ENCODE results near the gene PSMB9. TPM values are rescaled to one million over a fixed set of nuclear protein-coding genes. Genes with fewer than 3 reads are reported as not detected.

Gene PSMB9
- total RNA-seq, 3 donors from 2014 or later (not counting 1 experiment from before 2014, with no cell fraction given) = 112 to 190 (median 182) TPM

GRCh38 chr6:32903952-32904351 lies 50.0 kb downstream of the PSMB9 start:
- H3K27me3 ChIP-seq (ENCODE audit: control insufficient read depth, insufficient read depth, low read length) = no peaks in the 10 kb centered on the region
- no peak for TF ChIP-seq CTCF (IDR thresholded peaks at IDR 0.05)
- no peaks in the 10 kb centered on the region for H3K4me1 Mint-ChIP-seq

GRCh38 chr6:32905078-32905477 lies 51.1 kb downstream of the PSMB9 start:
- H3K4me1 Mint-ChIP-seq = no peaks in the 10 kb centered on the region
- H3K36me3 ChIP-seq (ENCODE audit: control insufficient read depth, insufficient read depth, low read length) = peaks cover 6% of the 10 kb centered on the region
- H3K27ac Mint-ChIP-seq = no peak overlapping the region
- H3K27me3 ChIP-seq (ENCODE audit: control insufficient read depth, insufficient read depth, low read length) = no peaks in the 10 kb centered on the region
- H3K9me3 Mint-ChIP-seq = no peaks in the 10 kb centered on the region
- ATAC-seq (no peak), DNase-seq (no peak)
- intact Hi-C loops (cut with micrococcal nuclease) = no loop called here
- H3K4me3 ChIP-seq (ENCODE audit: low read length) = no peak overlapping the region
- no peaks in the 10 kb centered on the region for H3K4me1 ChIP-seq (ENCODE audit: control insufficient read depth, insufficient read depth, low read length)
- no peak for TF ChIP-seq CTCF (IDR thresholded peaks at IDR 0.05)
- 96% methylated on average over 1 of the region's 2 CpGs for WGBS (ENCODE audit: insufficient coverage)
- H3K9me3 ChIP-seq (ENCODE audit: control insufficient read depth, insufficient read depth, low read length) = no peaks in the 10 kb centered on the region
- no peak overlapping the region for H3K27ac ChIP-seq (ENCODE audit: low read length)
- no peak overlapping the region for H3K4me3 Mint-ChIP-seq
- H3K27me3 Mint-ChIP-seq (ENCODE audit: low read depth in 2 of 2) = no peaks in the 10 kb centered on the region
- H3K36me3 Mint-ChIP-seq = no peaks in the 10 kb centered on the region

More at GRCh38 chr6:32903952-32904351, 50.0 kb downstream of the PSMB9 start:
- Histone ChIP-seq H3K36me3 (ENCODE audit: control insufficient read depth, insufficient read depth, low read length) (peaks cover 6% of the 10 kb centered on the region), H3K9me3 (ENCODE audit: control insufficient read depth, insufficient read depth, low read length) (no peaks in the 10 kb centered on the region), H3K4me1 (ENCODE audit: control insufficient read depth, insufficient read depth, low read length) (no peaks in the 10 kb centered on the region), H3K27ac (ENCODE audit: low read length) (no peak overlapping the region), H3K4me3 (ENCODE audit: low read length) (no peak overlapping the region)
- Mint-ChIP-seq H3K27ac (no peak overlapping the region), H3K4me3 (no peak overlapping the region), H3K9me3 (no peaks in the 10 kb centered on the region), H3K27me3 (ENCODE audit: low read depth in 2 of 2) (no peaks in the 10 kb centered on the region), H3K36me3 (no peaks in the 10 kb centered on the region)
- no peak for DNase-seq
- intact Hi-C loops (cut with micrococcal nuclease) = no loop called here
- ATAC-seq = no peak

GRCh38 chr6:32906539-32906938 lies 52.5 kb downstream of the PSMB9 start:
- Histone ChIP-seq H3K9me3 (ENCODE audit: control insufficient read depth, insufficient read depth, low read length) (no peaks in the 10 kb centered on the region), H3K27me3 (ENCODE audit: control insufficient read depth, insufficient read depth, low read length) (no peaks in the 10 kb centered on the region), H3K4me1 (ENCODE audit: control insufficient read depth, insufficient read depth, low read length) (no peaks in the 10 kb centered on the region), H3K27ac (ENCODE audit: low read length) (no peak overlapping the region), H3K4me3 (ENCODE audit: low read length) (no peak overlapping the region), H3K36me3 (ENCODE audit: control insufficient read depth, insufficient read depth, low read length) (no peaks in the 10 kb centered on the region)
- WGBS (ENCODE audit: insufficient coverage) = no CpG with 5 or more reads among the region's 1 CpG
- intact Hi-C loops (cut with micrococcal nuclease) = no loop called here
- Mint-ChIP-seq H3K27me3 (ENCODE audit: low read depth in 2 of 2) (peaks cover 0 to 4% of the 10 kb centered on the region in 2 donors), H3K4me1 (no peaks in the 10 kb centered on the region), H3K9me3 (no peaks in the 10 kb centered on the region), H3K27ac (no peak overlapping the region), H3K36me3 (no peaks in the 10 kb centered on the region), H3K4me3 (no peak overlapping the region)
- DNase-seq = no peak
- TF ChIP-seq CTCF (IDR thresholded peaks at IDR 0.05) = no peak
- no peak for ATAC-seq

- Mint-ChIP-seq H3K27ac (no peak overlapping the region), H3K4me1 (no peaks in the 10 kb centered on the region), H3K27me3 (ENCODE audit: low read depth in 2 of 2) (peaks cover 0 to 4% of the 10 kb centered on the region in 2 donors), H3K9me3 (no peaks in the 10 kb centered on the region), H3K36me3 (no peaks in the 10 kb centered on the region), H3K4me3 (no peak overlapping the region)
- intact Hi-C loops (cut with micrococcal nuclease) = no loop called here
- TF ChIP-seq CTCF (IDR thresholded peaks at IDR 0.05) = no peak
- no peak for ATAC-seq
- no peak overlapping the region for H3K27ac ChIP-seq (ENCODE audit: low read length)
- no peaks in the 10 kb centered on the region for H3K9me3 ChIP-seq (ENCODE audit: control insufficient read depth, insufficient read depth, low read length)
- WGBS (ENCODE audit: insufficient coverage) = no CpG with 5 or more reads among the region's 2 CpGs
- no peak for DNase-seq
- H3K27me3 ChIP-seq (ENCODE audit: control insufficient read depth, insufficient read depth, low read length) = no peaks in the 10 kb centered on the region
- no peaks in the 10 kb centered on the region for H3K4me1 ChIP-seq (ENCODE audit: control insufficient read depth, insufficient read depth, low read length)
- H3K36me3 ChIP-seq (ENCODE audit: control insufficient read depth, insufficient read depth, low read length) = no peaks in the 10 kb centered on the region
- no peak overlapping the region for H3K4me3 ChIP-seq (ENCODE audit: low read length)
Observed at GRCh38 chr6:32908897-32909296, 54.9 kb downstream of the PSMB9 start.

Data from natural killer cell (primary cell).